Stomach (tissue), 4 donors: ENCODE data around the gene GABRB3.

Source experiments
- CTCF ChIP-seq, 7 experiments: fragments of 450-650 bp in 4 of 7; fragments of 200-600 bp in 3 of 7; sonication (generic) in 3 of 7; IDR thresholded peaks; one replicate each; pipeline ENCODE4 v1.5.1; 2016 to 2019; ENCODE audit warnings: antibody characterized with exemption in 7 of 7, control low read depth in 2 of 7, mild to moderate bottlenecking in 1 of 7
- POLR2A ChIP-seq, 4 donors: fragments of 450-650 bp; IDR thresholded peaks; one replicate each; pipeline ENCODE4 v1.6.1; 2016; ENCODE audit warnings: antibody characterized with exemption in 4 of 4, control low read depth in 2 of 4, mild to moderate bottlenecking in 1 of 4, moderate library complexity in 1 of 4
- POLR2AphosphoS5 ChIP-seq, 3 donors: sonication (generic); formaldehyde crosslinking; IDR thresholded peaks; one replicate each; pipeline ENCODE4 v1.6.1; 2016; ENCODE audit warnings: antibody characterized with exemption in 3 of 3

GRCh38 chr15:26757141-26757540 lies 15.7 kb downstream of the GABRB3 start:
- no peak for TF ChIP-seq POLR2A (IDR thresholded peaks at IDR 0.05)
- no peak for TF ChIP-seq CTCF (IDR thresholded peaks at IDR 0.05)
- no peak for TF ChIP-seq POLR2AphosphoS5 (IDR thresholded peaks at IDR 0.05)
